Liver (tissue), 9 donors: ENCODE measurements around the gene ERP44. TPM values are rescaled to one million over a fixed set of nuclear protein-coding genes. Genes with fewer than 3 reads are reported as not detected.
A peak's percentile ranks its signal among the peaks of the same experiment; 100 is the strongest.

ENCODE experiments used
- DNase-seq: peaks from one replicate; pipeline ENCODE4 v3.0.0-alpha.2; 2017; ENCODE audit warnings: low spot score
- H3K27ac ChIP-seq, 2 donors: one replicate each; pipeline ENCODE4 v1.7.0; 2013; ENCODE audit warnings: inconsistent platforms in 2 of 2, low read length in 2 of 2, control low read depth in 1 of 2, low read depth in 1 of 2, mild to moderate bottlenecking in 1 of 2
- H3K27me3 ChIP-seq, 4 donors: one replicate each; pipeline versions ENCODE4 v1.6.1 to v1.7.0; 2013; ENCODE audit warnings: low read length in 3 of 4, inconsistent platforms in 1 of 4, mild to moderate bottlenecking in 1 of 4, moderate library complexity in 1 of 4; ENCODE audit not compliant: control insufficient read depth in 4 of 4, insufficient read depth in 4 of 4
- H3K36me3 ChIP-seq, 4 donors: one replicate each; pipeline versions ENCODE4 v1.6.1 to v1.7.0; 2013; ENCODE audit warnings: low read length in 3 of 4, mild to moderate bottlenecking in 3 of 4, low read depth in 1 of 4, moderate library complexity in 1 of 4; ENCODE audit not compliant: control insufficient read depth in 4 of 4, insufficient read depth in 3 of 4
- H3K4me1 ChIP-seq, 4 donors: one replicate each; pipeline versions ENCODE4 v1.6.1 to v1.7.0; 2013; ENCODE audit warnings: low read length in 3 of 4, mild to moderate bottlenecking in 3 of 4, moderate library complexity in 1 of 4; ENCODE audit not compliant: control insufficient read depth in 4 of 4, insufficient read depth in 4 of 4
- H3K4me3 ChIP-seq, 3 donors: one replicate each; pipeline versions ENCODE4 v1.6.1 to v1.7.0; 2013; ENCODE audit warnings: low read length in 3 of 3, control low read depth in 1 of 3, low read depth in 1 of 3, mild to moderate bottlenecking in 1 of 3
- H3K9ac ChIP-seq, 2 donors: one replicate each; pipeline ENCODE4 v1.7.0; 2013; ENCODE audit warnings: low read length in 2 of 2, mild to moderate bottlenecking in 2 of 2, moderate library complexity in 2 of 2, control low read depth in 1 of 2, low read depth in 1 of 2
- H3K9me3 ChIP-seq, 4 donors: one replicate each; pipeline versions ENCODE4 v1.6.1 to v1.7.0; 2013; ENCODE audit warnings: low read length in 3 of 4; ENCODE audit not compliant: control insufficient read depth in 4 of 4
- CTCF ChIP-seq: fragments of 150-350 bp; IDR thresholded peaks from 2 replicates; pipeline ENCODE4 v1.5.1; 2017; ENCODE audit warnings: improper control_type of control experiment, low read depth, low read length; ENCODE audit not compliant: missing input control
- EGR1 ChIP-seq, 2 donors: IDR thresholded peaks; 2 replicates each; pipeline ENCODE4 v1.6.1; 2016 to 2018; ENCODE audit warnings: antibody characterized with exemption in 2 of 2, low read depth in 2 of 2
- FOXA1 ChIP-seq: IDR thresholded peaks from 2 replicates; pipeline ENCODE4 v1.6.1; 2016; ENCODE audit warnings: antibody characterized with exemption
- GABPA ChIP-seq, 2 donors: IDR thresholded peaks in 1 of 2; conservative IDR thresholded peaks in 1 of 2; 2 replicates each; pipeline ENCODE4 v1.6.1; 2016; ENCODE audit warnings: antibody characterized with exemption in 2 of 2, mild to moderate bottlenecking in 1 of 2, moderate library complexity in 1 of 2
- HNF4A ChIP-seq, 2 donors: conservative IDR thresholded peaks; 2 replicates each; pipeline ENCODE4 v1.6.1; 2016; ENCODE audit warnings: antibody characterized with exemption in 2 of 2, mild to moderate bottlenecking in 2 of 2
- HNF4G ChIP-seq: IDR thresholded peaks from 2 replicates; pipeline ENCODE4 v1.6.1; 2016; ENCODE audit warnings: antibody characterized with exemption
- JUND ChIP-seq, 2 donors: IDR thresholded peaks; 2 replicates each; pipeline ENCODE4 v1.6.1; 2016; ENCODE audit warnings: antibody characterized with exemption in 2 of 2
- MAX ChIP-seq: IDR thresholded peaks from 2 replicates; pipeline ENCODE4 v1.6.1; 2016; ENCODE audit warnings: antibody characterized with exemption
- NR2F2 ChIP-seq: IDR thresholded peaks from 2 replicates; pipeline ENCODE4 v1.6.1; 2016; ENCODE audit warnings: antibody characterized with exemption
- RAD21 ChIP-seq, 2 donors: IDR thresholded peaks; 2 replicates each; pipeline ENCODE4 v1.6.1; 2016; ENCODE audit warnings: antibody characterized with exemption in 2 of 2, mild to moderate bottlenecking in 2 of 2
- REST ChIP-seq: IDR thresholded peaks from 2 replicates; pipeline ENCODE4 v1.6.1; 2016; ENCODE audit warnings: antibody characterized with exemption, mild to moderate bottlenecking
- RXRA ChIP-seq, 2 donors: IDR thresholded peaks; 2 replicates each; pipeline ENCODE4 v1.6.1; 2017 to 2018; ENCODE audit warnings: antibody characterized with exemption in 2 of 2, mild to moderate bottlenecking in 1 of 2
- SP1 ChIP-seq: IDR thresholded peaks from 2 replicates; pipeline ENCODE4 v1.6.1; 2018; ENCODE audit warnings: antibody characterized with exemption, mild to moderate bottlenecking
- YY1 ChIP-seq: IDR thresholded peaks from 2 replicates; pipeline ENCODE4 v1.6.1; 2016; ENCODE audit warnings: antibody characterized with exemption, mild to moderate bottlenecking
- ZBTB33 ChIP-seq: IDR thresholded peaks from 2 replicates; pipeline ENCODE4 v1.6.1; 2016; ENCODE audit warnings: antibody characterized with exemption
- WGBS: extraction: QIAGEN DNeasy Blood & Tissue Kit; methylation state at CpG from one replicate; pipeline ENCODE4 v1.1.7; 2013; 5-methylcytosine and 5-hydroxymethylcytosine counted together
- polyA plus RNA-seq, 2 donors: library from polyadenylated mRNA; stranded (reverse) in 1 of 2; unstranded in 1 of 2; fragments of 200-250 nt in 1 of 2; fragments of >200 nt in 1 of 2; fragmentation: Nextera tagmentation in 1 of 2; extraction: Ambion mirVana in 1 of 2; gene quantifications; one replicate each; pipeline versions ENCODE4 v1.2.1 to v1.2.3, GENCODE V29; 2013 to 2015
- total RNA-seq, 2 donors: library from RNA; depleted of rRNA; stranded (reverse); fragments of >200 nt; gene quantifications; one replicate each; pipeline ENCODE4 v1.2.3, GENCODE V29; 2014
- donor health status: healthy.
- donor health status: healthy.
- donor health status: healthy.
- donor health status: healthy.
- donor health status: healthy.

The ERP44 gene
- total and polyA plus RNA-seq, 4 donors, result 13.0 to 26.8 (median 19.3) TPM

GRCh38 chr9:100011062-100011681 lies 87.6 kb downstream of the ERP44 start:
- DNase-seq, result no peak
- no peak overlapping the region for H3K27ac ChIP-seq
- no peak overlapping the region for H3K9ac ChIP-seq
- H3K4me1 ChIP-seq, result no peaks in the 10 kb centered on the region
- WGBS, result 80% methylated on average over 1 of the region's 1 CpG
- peaks cover 3 to 21% (median 11%) of the 10 kb centered on the region in 4 donors for H3K36me3 ChIP-seq
- no peaks in the 10 kb centered on the region for H3K9me3 ChIP-seq
- H3K27me3 ChIP-seq, result no peaks in the 10 kb centered on the region
- no peak overlapping the region for H3K4me3 ChIP-seq
- no peak for TF ChIP-seq ZBTB33
- no peak for TF ChIP-seq REST
- TF ChIP-seq GABPA (IDR thresholded peaks at IDR 0.05 in 1 of 2, conservative IDR thresholded peaks at IDR 0.05 in 1 of 2), result no peak
- TF ChIP-seq YY1, result no peak
- TF ChIP-seq JUND (IDR thresholded peaks at IDR 0.05), result no peak
- TF ChIP-seq CTCF, result peak; percentile 63
- no peak for TF ChIP-seq RXRA (IDR thresholded peaks at IDR 0.05)
- peak; percentile 76 to 80 for TF ChIP-seq RAD21 (IDR thresholded peaks at IDR 0.05)

- Histone ChIP-seq H3K9ac (no peak overlapping the region), H3K27ac (no peak overlapping the region), H3K27me3 (no peaks in the 10 kb centered on the region), H3K4me1 (no peaks in the 10 kb centered on the region), H3K4me3 (no peak overlapping the region), H3K36me3 (peaks cover 5 to 19% (median 14%) of the 10 kb centered on the region in 4 donors), H3K9me3 (peaks cover 0 to 2% (median 0%) of the 10 kb centered on the region in 4 donors)
- WGBS, result 98% methylated on average over 5 of the region's 5 CpGs
- DNase-seq, result no peak
- TF ChIP-seq EGR1 (IDR thresholded peaks at IDR 0.05; ENCODE audit: low read depth in 2 of 2) (no peak), SP1 (no peak), HNF4A (conservative IDR thresholded peaks at IDR 0.05) (no peak), FOXA1 (no peak), HNF4G (no peak), GABPA (IDR thresholded peaks at IDR 0.05 in 1 of 2, conservative IDR thresholded peaks at IDR 0.05 in 1 of 2) (no peak), REST (no peak), ZBTB33 (no peak), NR2F2 (no peak), CTCF (no peak), MAX (no peak), YY1 (no peak)
Observed at GRCh38 chr9:99999797-100000196, 99.0 kb downstream of the ERP44 start.
